Measurements from ENCODE around the gene UBAP1. TPM values are rescaled to one million over a fixed set of nuclear protein-coding genes. Genes with fewer than 3 reads are reported as not detected.
"Not testable (repeated sequence)": the region's sequence is repeated elsewhere in the genome, so short reads cannot be mapped to it uniquely, and the experiment has no call there.

UBAP1 gene
- total RNA-seq, 1 donor: 79.0 TPM

GRCh38 chr9:34200092-34200491 lies 21.2 kb downstream of the UBAP1 start:
- no peaks in the 10 kb centered on the region for H3K27me3 ChIP-seq (ENCODE audit: insufficient read depth, low read length)

DNA sequence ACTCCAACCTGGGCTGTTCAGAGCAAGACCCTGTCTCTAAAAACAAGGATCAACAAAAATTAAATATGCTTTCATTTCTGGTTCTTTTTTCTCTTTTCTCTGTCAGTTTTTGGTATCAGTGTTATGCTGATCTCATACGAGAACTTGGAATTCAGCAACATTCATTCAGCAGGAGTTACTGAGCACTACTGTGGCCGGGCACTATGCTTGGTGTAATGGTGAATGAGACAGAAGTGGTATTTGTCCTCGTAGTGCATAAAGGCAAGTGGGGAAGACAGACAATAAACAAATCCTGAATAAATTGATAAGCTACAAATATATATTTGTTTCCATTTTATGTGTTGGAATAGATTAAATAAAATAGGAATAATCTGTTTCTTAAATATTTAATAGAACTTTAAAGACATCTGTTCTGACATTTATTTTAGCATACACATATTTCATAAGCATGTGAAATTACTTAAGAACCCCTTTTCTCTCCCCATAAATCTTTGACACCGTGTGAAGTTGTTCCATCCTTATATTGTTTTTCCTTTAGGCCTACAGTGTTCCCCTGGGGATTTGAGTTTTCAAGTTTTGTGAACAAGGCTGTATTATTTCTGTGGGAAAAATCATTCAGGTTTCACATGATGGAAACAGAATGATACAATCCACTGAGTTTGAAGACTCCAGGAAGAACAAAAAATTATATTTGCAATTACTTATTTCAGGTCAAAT lies 24.6 kb downstream of the UBAP1 start:
- Histone ChIP-seq H3K9me3 (ENCODE audit: low read depth, low read length) (no peaks in the 10 kb centered on the region), H3K4me1 (ENCODE audit: insufficient read depth, low read length) (peaks cover 2% of the 10 kb centered on the region), H3K4me3 (ENCODE audit: low read length) (no peak overlapping the region), H3K27me3 (ENCODE audit: insufficient read depth, low read length) (no peaks in the 10 kb centered on the region)

More at GRCh38 chr9:34200092-34200491, 21.2 kb downstream of the UBAP1 start:
- Histone ChIP-seq H3K4me1 (ENCODE audit: insufficient read depth, low read length) (peaks cover 14% of the 10 kb centered on the region), H3K9me3 (ENCODE audit: low read depth, low read length) (no peaks in the 10 kb centered on the region), H3K4me3 (ENCODE audit: low read length) (no peak overlapping the region)

GRCh38 chr9:34203992-34204635 lies 25.3 kb downstream of the UBAP1 start:
- Histone ChIP-seq H3K4me1 (ENCODE audit: insufficient read depth, low read length) (no peaks in the 10 kb centered on the region), H3K9me3 (ENCODE audit: low read depth, low read length) (no peaks in the 10 kb centered on the region), H3K4me3 (ENCODE audit: low read length) (no peak overlapping the region), H3K27me3 (ENCODE audit: insufficient read depth, low read length) (no peaks in the 10 kb centered on the region)

DNA sequence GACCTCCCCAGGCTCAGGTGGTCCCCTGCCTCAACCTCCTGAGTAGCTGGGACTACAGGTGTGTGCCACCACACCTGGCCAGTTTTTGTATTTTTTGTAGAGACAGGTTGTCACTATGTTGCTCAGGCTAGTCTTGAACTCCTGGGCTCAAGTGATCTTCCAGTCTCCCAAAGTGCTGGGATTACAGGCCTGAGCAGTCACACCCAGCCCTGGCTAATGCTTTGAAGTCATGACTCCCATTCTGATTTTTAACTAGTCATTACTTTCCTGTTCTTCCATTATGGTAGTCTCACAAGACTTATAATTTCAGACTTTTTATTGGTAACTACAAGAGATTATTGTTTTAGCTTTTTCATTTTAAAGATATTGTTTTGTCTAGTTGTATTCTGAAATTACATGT lies 26.3 kb downstream of the UBAP1 start:
- Histone ChIP-seq H3K27me3 (ENCODE audit: insufficient read depth, low read length) (no peaks in the 10 kb centered on the region), H3K4me3 (ENCODE audit: low read length) (no peak overlapping the region), H3K9me3 (ENCODE audit: low read depth, low read length) (no peaks in the 10 kb centered on the region), H3K4me1 (ENCODE audit: insufficient read depth, low read length) (no peaks in the 10 kb centered on the region)

DNA sequence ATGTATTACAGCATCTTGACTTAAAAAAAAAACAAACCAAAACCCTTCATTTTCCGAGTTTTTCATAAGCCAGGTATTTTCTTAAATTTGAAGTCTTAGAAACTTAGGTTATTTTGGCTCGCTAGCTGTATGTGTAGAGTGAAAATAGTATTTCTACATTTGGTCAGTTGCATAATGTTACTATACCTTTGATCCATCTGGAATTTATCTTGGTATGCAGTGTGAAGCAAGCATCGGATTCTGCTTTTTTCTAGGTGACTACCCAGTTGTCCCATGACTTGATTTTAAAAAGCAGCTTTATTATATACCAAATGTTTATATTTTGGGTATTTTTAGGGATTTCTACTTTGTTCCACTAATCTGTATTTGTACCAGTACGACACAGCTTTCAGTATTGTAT lies 27.7 kb downstream of the UBAP1 start:
- Histone ChIP-seq H3K4me3 (ENCODE audit: low read length) (no peak overlapping the region), H3K27me3 (ENCODE audit: insufficient read depth, low read length) (no peaks in the 10 kb centered on the region), H3K4me1 (ENCODE audit: insufficient read depth, low read length) (no peaks in the 10 kb centered on the region), H3K9me3 (ENCODE audit: low read depth, low read length) (no peaks in the 10 kb centered on the region)

DNA sequence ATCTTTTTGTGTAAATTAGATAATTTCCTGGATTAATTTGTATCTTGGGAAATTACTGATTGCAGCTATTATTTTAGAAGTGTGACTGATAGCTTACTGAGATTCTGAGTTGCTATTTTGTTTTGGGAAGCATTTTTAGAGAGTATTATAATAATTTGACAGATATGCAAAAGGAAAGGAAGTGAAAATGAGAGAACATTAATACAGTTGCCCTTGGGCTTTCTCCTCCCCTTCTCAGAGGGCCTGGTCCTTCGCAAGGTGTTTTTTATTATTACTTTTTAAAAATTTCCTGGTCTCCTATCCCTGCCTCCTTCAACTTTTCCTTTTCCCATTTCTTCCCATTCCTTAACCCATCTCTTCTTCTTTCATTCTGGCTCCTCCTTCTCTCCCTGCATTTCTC lies 32.6 kb downstream of the UBAP1 start:
- no peaks in the 10 kb centered on the region for H3K4me1 ChIP-seq (ENCODE audit: insufficient read depth, low read length)
- H3K4me3 ChIP-seq (ENCODE audit: low read length): no peak overlapping the region
- no peaks in the 10 kb centered on the region for H3K9me3 ChIP-seq (ENCODE audit: low read depth, low read length)
- H3K27me3 ChIP-seq (ENCODE audit: insufficient read depth, low read length): no peaks in the 10 kb centered on the region

- H3K4me1 ChIP-seq (ENCODE audit: insufficient read depth, low read length); H3K27me3 ChIP-seq (ENCODE audit: insufficient read depth, low read length); H3K4me3 ChIP-seq (ENCODE audit: low read length); H3K9me3 ChIP-seq (ENCODE audit: low read depth, low read length): not testable (repeated sequence)
These were observed 35.6 kb downstream of the UBAP1 start for GRCh38 chr9:34214354-34215000.

GRCh38 chr9:34216325-34216724 lies 37.5 kb downstream of the UBAP1 start:
- Histone ChIP-seq H3K27me3 (ENCODE audit: insufficient read depth, low read length) (no peaks in the 10 kb centered on the region), H3K4me1 (ENCODE audit: insufficient read depth, low read length) (no peaks in the 10 kb centered on the region), H3K4me3 (ENCODE audit: low read length) (no peak overlapping the region), H3K9me3 (ENCODE audit: low read depth, low read length) (no peaks in the 10 kb centered on the region)

- not testable (repeated sequence) for H3K9me3 ChIP-seq (ENCODE audit: low read depth, low read length); H3K27me3 ChIP-seq (ENCODE audit: insufficient read depth, low read length); H3K4me1 ChIP-seq (ENCODE audit: insufficient read depth, low read length); H3K4me3 ChIP-seq (ENCODE audit: low read length)
These were observed 38.2 kb downstream of the UBAP1 start for GRCh38 chr9:34217015-34217414.

DNA sequence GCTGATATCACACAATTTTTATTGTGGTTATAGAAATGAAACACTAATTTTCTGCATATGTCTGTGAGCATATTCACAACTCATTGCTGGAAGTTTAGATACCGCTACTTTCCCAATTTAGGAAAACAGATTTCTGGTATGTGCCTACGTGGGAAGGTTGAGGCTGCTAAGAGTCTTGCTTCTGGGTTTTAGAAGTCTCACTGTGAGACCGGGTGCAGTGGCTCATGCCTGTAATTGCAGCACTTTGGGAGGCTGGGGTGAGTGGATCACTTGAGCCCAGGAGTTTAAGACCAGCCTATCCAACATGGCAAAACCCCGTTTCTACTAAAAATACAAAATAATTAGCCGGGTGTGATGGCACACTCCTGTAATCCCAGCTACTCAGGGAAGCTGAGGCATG lies 39.6 kb downstream of the UBAP1 start:
- Histone ChIP-seq H3K9me3 (ENCODE audit: low read depth, low read length) (no peaks in the 10 kb centered on the region), H3K4me3 (ENCODE audit: low read length) (no peak overlapping the region), H3K4me1 (ENCODE audit: insufficient read depth, low read length) (no peaks in the 10 kb centered on the region), H3K27me3 (ENCODE audit: insufficient read depth, low read length) (no peaks in the 10 kb centered on the region)

DNA sequence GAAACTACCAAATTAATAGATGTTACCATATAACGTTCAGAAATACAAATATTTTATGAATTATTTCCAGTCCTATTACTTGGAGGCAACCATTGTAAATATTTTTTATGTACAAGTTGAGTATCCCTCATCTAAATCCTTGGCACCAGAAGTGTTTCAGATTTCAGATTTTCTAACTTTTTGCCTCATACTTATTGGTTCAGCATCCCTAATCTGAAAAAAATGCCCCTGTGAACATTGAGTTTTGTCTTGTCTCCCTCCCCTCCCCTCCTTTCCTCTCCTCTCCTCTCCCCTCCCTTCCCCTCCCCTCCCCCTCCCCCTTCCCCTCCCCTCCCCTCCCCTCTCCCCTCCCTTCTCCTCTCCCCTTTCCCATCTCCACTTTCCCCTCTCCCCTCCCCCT lies 40.6 kb downstream of the UBAP1 start:
- no peak overlapping the region for H3K4me3 ChIP-seq (ENCODE audit: low read length)
- no peaks in the 10 kb centered on the region for H3K4me1 ChIP-seq (ENCODE audit: insufficient read depth, low read length)
- H3K27me3 ChIP-seq (ENCODE audit: insufficient read depth, low read length): no peaks in the 10 kb centered on the region
- H3K9me3 ChIP-seq (ENCODE audit: low read depth, low read length): no peaks in the 10 kb centered on the region

GRCh38 chr9:34220218-34220617 lies 41.4 kb downstream of the UBAP1 start:
- Histone ChIP-seq H3K27me3 (ENCODE audit: insufficient read depth, low read length) (no peaks in the 10 kb centered on the region), H3K9me3 (ENCODE audit: low read depth, low read length) (no peaks in the 10 kb centered on the region), H3K4me3 (ENCODE audit: low read length) (no peak overlapping the region), H3K4me1 (ENCODE audit: insufficient read depth, low read length) (no peaks in the 10 kb centered on the region)

DNA sequence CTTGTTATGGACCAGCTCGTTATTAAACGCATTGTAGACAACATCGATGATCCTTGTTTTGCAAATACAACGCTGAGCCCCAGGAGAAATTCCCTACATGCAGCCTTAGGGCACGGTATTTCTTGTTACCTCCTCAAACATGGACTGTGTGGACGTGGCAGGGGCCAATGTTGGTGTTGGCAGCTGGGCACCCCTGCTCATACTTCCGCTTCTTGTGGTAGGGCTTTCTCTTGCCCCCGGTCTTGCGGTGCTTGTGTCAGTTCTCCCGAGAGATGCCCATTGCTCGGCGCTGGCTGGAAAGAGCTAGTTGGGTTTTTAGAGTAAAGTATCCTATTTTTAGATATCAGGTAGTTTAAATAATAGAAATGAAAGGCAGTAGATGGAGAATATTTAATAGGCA lies 45.5 kb downstream of the UBAP1 start:
- H3K4me1 ChIP-seq (ENCODE audit: insufficient read depth, low read length): no peaks in the 10 kb centered on the region
- no peak overlapping the region for H3K4me3 ChIP-seq (ENCODE audit: low read length)
- no peaks in the 10 kb centered on the region for H3K27me3 ChIP-seq (ENCODE audit: insufficient read depth, low read length)
- H3K9me3 ChIP-seq (ENCODE audit: low read depth, low read length): no peaks in the 10 kb centered on the region

GRCh38 chr9:34226144-34226760 lies 47.4 kb downstream of the UBAP1 start:
- not testable (repeated sequence) for H3K4me1 ChIP-seq (ENCODE audit: insufficient read depth, low read length); H3K9me3 ChIP-seq (ENCODE audit: low read depth, low read length); H3K27me3 ChIP-seq (ENCODE audit: insufficient read depth, low read length); H3K4me3 ChIP-seq (ENCODE audit: low read length)

DNA sequence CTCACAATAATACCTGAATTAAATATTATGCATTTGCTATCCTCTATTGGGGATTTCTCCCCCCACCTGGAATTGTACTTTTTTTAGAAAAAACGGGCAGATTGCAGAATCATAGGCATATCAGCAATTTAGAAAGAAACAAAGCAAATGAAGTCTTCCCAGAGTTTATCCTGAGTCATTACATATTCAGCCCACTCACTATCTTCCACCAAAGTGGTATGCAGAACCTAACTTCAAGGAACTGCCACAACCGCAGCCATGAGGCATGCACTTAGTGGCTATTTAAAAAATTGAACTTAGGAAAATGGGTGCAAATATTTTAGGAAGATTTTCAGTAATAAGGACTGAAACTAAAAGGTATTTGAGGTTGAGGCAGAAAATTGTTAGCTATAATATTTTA lies 48.6 kb downstream of the UBAP1 start:
- H3K9me3 ChIP-seq (ENCODE audit: low read depth, low read length): no peaks in the 10 kb centered on the region
- H3K27me3 ChIP-seq (ENCODE audit: insufficient read depth, low read length): no peaks in the 10 kb centered on the region
- no peaks in the 10 kb centered on the region for H3K4me1 ChIP-seq (ENCODE audit: insufficient read depth, low read length)
- no peak overlapping the region for H3K4me3 ChIP-seq (ENCODE audit: low read length)
